GM12878 (cell line): ENCODE data around the gene KRT38. TPM values are rescaled to one million over a fixed set of nuclear protein-coding genes. Genes with fewer than 3 reads are reported as not detected.

Experiments
- ATAC-seq: fragments of 200-7000 bp; cut with Tn5 transposase; 3 replicates; pipeline ENCODE4 v1.9.1; 2020; ENCODE audit warnings: mild to moderate bottlenecking, moderate library complexity
- BruUV-seq: library from RNA; stranded (reverse); fragments of 400-500 nt; replicated peaks from 2 replicates; lab custom pipeline; 2021; lab: Mats Ljungman, UMichigan
- CTCF ChIA-PET: fragments of 300-600 bp; sonication (Branson Sonifier 250); formaldehyde crosslinking; extraction: SDS; loops from one replicate; lab custom pipeline; 2021; ENCODE audit warnings: inconsistent platforms; lab: Yijun Ruan, JAX
- POLR2A ChIA-PET: fragments of 350-600 bp; formaldehyde crosslinking; extraction: SDS; loops from one replicate; lab custom pipeline; 2021; ENCODE audit warnings: inconsistent platforms; lab: Charles Lee
- RAD21 ChIA-PET: fragments of 300-600 bp; sonication (Branson Sonifier 250); formaldehyde crosslinking; loops from one replicate; lab custom pipeline; 2023; ENCODE audit warnings: antibody characterized with exemption; ENCODE audit not compliant: unreplicated experiment; lab: Charles Lee
- SMC1A ChIA-PET: fragments of 300-600 bp; sonication (Branson Sonifier 250); formaldehyde crosslinking; loops from one replicate; lab custom pipeline; 2023; ENCODE audit not compliant: unreplicated experiment, uncharacterized antibody; lab: Charles Lee
- DNase-seq: peaks from one replicate; pipeline ENCODE4 v3.0.0-alpha.2; 2011; ENCODE audit warnings: low read depth, low spot score
- FAIRE-seq: peaks from 3 replicates; lab custom pipeline; 2011; peaks lifted over from hg19 to GRCh38; lab: Jason Lieb, UNC
- H2AFZ ChIP-seq: 2 replicates; pipeline ENCODE4 v1.6.0; 2011; ENCODE audit warnings: low read depth, low read length, control low read depth; ENCODE audit not compliant: control insufficient read depth
- H3K27ac ChIP-seq: 2 replicates; pipeline ENCODE4 v1.5.1; 2011; ENCODE audit warnings: control low read depth; ENCODE audit not compliant: control insufficient read depth, insufficient read depth
- H3K27me3 ChIP-seq, 2 experiments: replicated peaks in 1 of 2; 2 replicates each; pipeline versions ENCODE4 v1.6.0 to v1.6.1; 2011; ENCODE audit warnings: low read length in 1 of 2; ENCODE audit not compliant: control insufficient read depth in 2 of 2, insufficient read depth in 2 of 2
- H3K36me3 ChIP-seq, 2 experiments: 2 replicates each; pipeline ENCODE4 v1.5.1; 2011; ENCODE audit warnings: low read length in 1 of 2; ENCODE audit not compliant: control insufficient read depth in 2 of 2, insufficient read depth in 2 of 2
- H3K4me1 ChIP-seq: 2 replicates; pipeline ENCODE4 v1.6.1; 2011; ENCODE audit warnings: mild to moderate bottlenecking, low read length, moderate library complexity, mixed read lengths; ENCODE audit not compliant: control insufficient read depth, insufficient read depth
- H3K4me2 ChIP-seq: 2 replicates; pipeline ENCODE4 v1.6.0; 2011; ENCODE audit warnings: control low read depth; ENCODE audit not compliant: control insufficient read depth, insufficient read depth
- H3K4me3 ChIP-seq: fragments of 200-600 bp; sonication (generic); 2 replicates; pipeline ENCODE4 v1.5.1; 2016
- H3K79me2 ChIP-seq: 2 replicates; pipeline ENCODE4 v1.6.0; 2011; ENCODE audit warnings: low read length; ENCODE audit not compliant: control insufficient read depth, insufficient read depth
- H3K9ac ChIP-seq: 2 replicates; pipeline ENCODE4 v1.8.0; 2011; ENCODE audit warnings: low read length, control low read depth, mixed read lengths; ENCODE audit not compliant: control insufficient read depth, insufficient read depth
- H3K9me3 ChIP-seq: replicated peaks from 3 replicates; pipeline ENCODE4 v1.5.1; 2011; ENCODE audit warnings: mild to moderate bottlenecking, low read length; ENCODE audit not compliant: control insufficient read depth, insufficient read depth
- H4K20me1 ChIP-seq: 2 replicates; pipeline ENCODE4 v1.6.0; 2011; ENCODE audit not compliant: control insufficient read depth, insufficient read depth
- IKZF2 ChIP-seq, 2 experiments: fragments of 450-650 bp; IDR thresholded peaks; 2 replicates each; pipeline ENCODE4 v1.6.1; 2017; ENCODE audit warnings: mild to moderate bottlenecking in 2 of 2, moderate library complexity in 2 of 2
- POLR2A ChIP-seq: IDR thresholded peaks from 2 replicates; pipeline ENCODE4 v1.6.1; 2011; ENCODE audit warnings: low read depth, mild to moderate bottlenecking, low read length
- RUNX3 ChIP-seq: IDR thresholded peaks from 2 replicates; pipeline ENCODE4 v1.6.1; 2012; ENCODE audit warnings: low read length, inconsistent platforms
- SMARCA5 ChIP-seq: fragments of 450-650 bp; IDR thresholded peaks from 2 replicates; pipeline ENCODE4 v1.6.1; 2017; ENCODE audit warnings: mild to moderate bottlenecking
- YY1 ChIP-seq: IDR thresholded peaks from 2 replicates; pipeline ENCODE4 v1.6.1; 2011; ENCODE audit warnings: low read depth, mild to moderate bottlenecking, low read length
- ZNF622 ChIP-seq: fragments of 450-650 bp; IDR thresholded peaks from 2 replicates; pipeline ENCODE4 v1.6.1; 2017; ENCODE audit warnings: mild to moderate bottlenecking, inconsistent platforms
- WGBS: methylation state at CpG from one replicate; pipeline ENCODE4 v1.1.6; 2016; ENCODE audit warnings: low lambda C conversion rate; ENCODE audit not compliant: insufficient replicate concordance, insufficient coverage; ENCODE audit errors: missing lambda C conversion rate; 5-methylcytosine and 5-hydroxymethylcytosine counted together
- in situ Hi-C: fragments of 300-500 bp; cut with MboI; formaldehyde crosslinking; loops from 9 replicates; pipeline ENCODE4 v1.14.3; 2018; ENCODE audit warnings: mixed read lengths
- intact Hi-C: fragments of 100-400 bp; cut with micrococcal nuclease; formaldehyde crosslinking; loops from one replicate; pipeline ENCODE4 v1.14.2; 2022; ENCODE audit not compliant: unreplicated experiment
- polyA plus RNA-seq, 11 experiments: library from polyadenylated mRNA; depleted of rRNA in 4 of 11; unstranded in 6 of 11; stranded (reverse) in 5 of 11; fragments of >200 nt; fragmentation: Nextera tagmentation in 4 of 11; fragmentation: Illumina TruSeq in 1 of 11; extraction: Ambion mirVana in 4 of 11; extraction: Trizol in 1 of 11; gene quantifications; 1 replicate in 1 of 11; 2 replicates in 10 of 11; pipeline versions ENCODE4 v1.2.1 to v1.2.3, GENCODE V29; 2011 to 2016; ENCODE audit warnings: inconsistent platforms in 2 of 11, missing spikeins in 2 of 11, low read depth in 1 of 11
- total RNA-seq, 4 experiments: library from RNA; depleted of rRNA in 3 of 4; stranded (reverse); fragments of >200 nt in 3 of 4; fragmentation: Illumina TruSeq in 1 of 4; extraction: Trizol in 1 of 4; gene quantifications; 2 replicates each; pipeline versions ENCODE4 v1.2.1 to v1.2.3, GENCODE V29; 2013 to 2021
- TF ChIP-seq, protein P1 (sequence below): IDR thresholded peaks from 2 replicates; pipeline ENCODE4 v1.6.1; 2012; ENCODE audit warnings: low read depth, low read length, improper control_type of control experiment
- TF ChIP-seq, protein P2 (sequence below): fragments of 450-650 bp; IDR thresholded peaks from 2 replicates; pipeline ENCODE4 v1.6.1; 2014; ENCODE audit warnings: mild to moderate bottlenecking

KRT38 gene
- total and polyA plus RNA-seq, 10 of the 15 experiments (the other 5 are each of a cell fraction or from before 2014, with no cell fraction given): not detected

DNA sequence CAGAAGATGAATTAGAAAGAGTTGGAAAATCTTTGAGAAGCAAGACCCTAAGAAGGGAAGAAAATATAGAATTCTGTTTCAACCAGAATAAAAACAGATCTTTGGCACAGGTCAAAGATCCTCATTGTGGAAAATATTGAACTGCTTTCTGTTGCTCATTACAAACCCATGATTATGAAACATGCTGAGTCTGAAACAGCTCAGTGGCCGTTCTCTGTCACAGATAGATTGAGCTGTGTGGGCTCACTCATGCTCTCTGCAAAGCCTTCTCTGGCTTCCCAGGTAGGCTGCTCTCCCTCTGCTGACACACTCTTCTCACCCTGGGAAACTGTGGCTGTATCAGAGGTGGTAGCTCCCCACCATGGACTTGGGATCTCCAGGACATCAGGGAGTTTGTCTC, 3.4 kb upstream of the KRT38 start:
- no peak for DNase-seq
- Histone ChIP-seq H4K20me1 (no peaks in the 10 kb centered on the region), H3K79me2 (no peaks in the 10 kb centered on the region)
- TF ChIP-seq IKZF2 (IDR thresholded peaks at IDR 0.05) (no peak), SMARCA5 (no peak), POLR2A (no peak), RUNX3 (no peak), ZNF622 (no peak)
- TF ChIP-seq, protein P1, sequence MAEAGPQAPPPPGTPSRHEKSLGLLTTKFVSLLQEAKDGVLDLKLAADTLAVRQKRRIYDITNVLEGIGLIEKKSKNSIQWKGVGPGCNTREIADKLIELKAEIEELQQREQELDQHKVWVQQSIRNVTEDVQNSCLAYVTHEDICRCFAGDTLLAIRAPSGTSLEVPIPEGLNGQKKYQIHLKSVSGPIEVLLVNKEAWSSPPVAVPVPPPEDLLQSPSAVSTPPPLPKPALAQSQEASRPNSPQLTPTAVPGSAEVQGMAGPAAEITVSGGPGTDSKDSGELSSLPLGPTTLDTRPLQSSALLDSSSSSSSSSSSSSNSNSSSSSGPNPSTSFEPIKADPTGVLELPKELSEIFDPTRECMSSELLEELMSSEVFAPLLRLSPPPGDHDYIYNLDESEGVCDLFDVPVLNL: no peak
- TF ChIP-seq, all 136 proteins: peak for 0
- Histone ChIP-seq H3K9ac (no peak overlapping the region), H3K27ac (no peak overlapping the region), H3K27me3 (peaks cover 4 to 7% of the 10 kb centered on the region in 2 experiments; a peak in 3 of 4 replicates), H3K36me3 (no peaks in the 10 kb centered on the region), H3K4me3 (no peak overlapping the region), H3K4me1 (no peaks in the 10 kb centered on the region), H2AFZ (no peak overlapping the region), H3K4me2 (no peak overlapping the region), H3K9me3 (no peaks in the 10 kb centered on the region)
- CTCF ChIA-PET: no interaction called here
- SMC1A ChIA-PET: interaction anchor here (0.6 kb wide), 2 partner anchors 8 to 19 kb away, joined by 3 read pairs; no protein-coding TSS in a partner anchor
- in situ Hi-C loops: no loop called here
- intact Hi-C loops: no loop called here
- RAD21 ChIA-PET: no interaction called here
- FAIRE-seq (no peak), ATAC-seq (no peak)
- BruUV-seq: no TSS peak
- POLR2A ChIA-PET: no interaction called here
- 0% methylated on average over 1 of the region's 1 CpG for WGBS

DNA sequence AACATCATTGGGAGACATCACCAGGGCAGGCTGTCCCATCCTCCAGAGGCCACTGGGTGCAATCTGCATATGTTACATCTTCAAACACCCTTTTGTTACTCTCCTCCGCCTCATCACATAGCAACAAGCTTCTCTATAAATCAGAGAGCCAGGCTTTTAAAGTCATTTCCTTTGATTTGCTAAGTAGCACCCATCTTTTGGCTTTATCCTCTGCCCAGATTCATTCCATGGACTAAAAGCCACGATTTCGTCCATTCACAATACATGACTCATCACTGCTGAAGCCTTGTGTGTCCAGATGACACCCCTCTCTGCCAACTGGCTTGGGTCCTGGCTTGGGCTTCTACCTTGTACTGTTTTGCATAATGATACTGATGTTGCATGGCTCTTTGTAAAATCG, 2.0 kb upstream of the KRT38 start:
- SMC1A ChIA-PET: no interaction called here
- WGBS: 3% methylated on average over 4 of the region's 4 CpGs

More for the DNA sequence above, 2.0 kb upstream of the KRT38 start:
- intact Hi-C loops (no loop called here), in situ Hi-C loops (no loop called here)
- Histone ChIP-seq H3K36me3 (no peaks in the 10 kb centered on the region), H3K27ac (no peak overlapping the region), H3K9ac (no peak overlapping the region), H3K4me1 (no peaks in the 10 kb centered on the region), H3K4me3 (no peak overlapping the region), H3K4me2 (no peak overlapping the region), H3K27me3 (peaks cover 4 to 8% of the 10 kb centered on the region in 2 experiments; a peak in 3 of 4 replicates), H4K20me1 (no peaks in the 10 kb centered on the region), H2AFZ (no peak overlapping the region), H3K79me2 (no peaks in the 10 kb centered on the region), H3K9me3 (no peaks in the 10 kb centered on the region)
- ChIA-PET RAD21 (no interaction called here), CTCF (no interaction called here), POLR2A (no interaction called here)
- ATAC-seq (no peak), FAIRE-seq (no peak), DNase-seq (no peak)
- no TSS peak for BruUV-seq
- TF ChIP-seq YY1: no peak
- TF ChIP-seq, protein P2, sequence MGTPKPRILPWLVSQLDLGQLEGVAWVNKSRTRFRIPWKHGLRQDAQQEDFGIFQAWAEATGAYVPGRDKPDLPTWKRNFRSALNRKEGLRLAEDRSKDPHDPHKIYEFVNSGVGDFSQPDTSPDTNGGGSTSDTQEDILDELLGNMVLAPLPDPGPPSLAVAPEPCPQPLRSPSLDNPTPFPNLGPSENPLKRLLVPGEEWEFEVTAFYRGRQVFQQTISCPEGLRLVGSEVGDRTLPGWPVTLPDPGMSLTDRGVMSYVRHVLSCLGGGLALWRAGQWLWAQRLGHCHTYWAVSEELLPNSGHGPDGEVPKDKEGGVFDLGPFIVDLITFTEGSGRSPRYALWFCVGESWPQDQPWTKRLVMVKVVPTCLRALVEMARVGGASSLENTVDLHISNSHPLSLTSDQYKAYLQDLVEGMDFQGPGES: no peak
